BE2C (cell line): Measurements from ENCODE around the gene EFCAB11.

Experiments used
- DNase-seq: peaks from one replicate; pipeline ENCODE4 v3.0.0-alpha.2; 2020
- H3K27me3 ChIP-seq: fragments of 250-450 bp; sonication (Bioruptor Pico); 2 replicates; pipeline ENCODE4 v1.5.1; 2020; ENCODE audit warnings: mild to moderate bottlenecking
- H3K36me3 ChIP-seq: fragments of 250-450 bp; sonication (Bioruptor Pico); 2 replicates; pipeline ENCODE4 v1.5.1; 2020; ENCODE audit warnings: mild to moderate bottlenecking
- H3K4me1 ChIP-seq: fragments of 250-450 bp; sonication (Bioruptor Pico); 2 replicates; pipeline ENCODE4 v1.5.1; 2020
- H3K4me3 ChIP-seq: 2 replicates; pipeline ENCODE4 v1.5.1; 2011; ENCODE audit warnings: low read depth, low read length
- H3K9me3 ChIP-seq: fragments of 250-450 bp; sonication (Bioruptor Pico); 2 replicates; pipeline ENCODE4 v1.5.1; 2020
- CTCF ChIP-seq: IDR thresholded peaks from 2 replicates; pipeline ENCODE4 v1.5.1; 2012; ENCODE audit warnings: mild to moderate bottlenecking, low read depth, low read length

The EFCAB11 gene

GRCh38 chr14:89912667-89913211 is 41.8 kb downstream of the EFCAB11 start:
- TF ChIP-seq CTCF = no peak
- no peak for DNase-seq
- Histone ChIP-seq H3K4me1 (peaks cover 3% of the 10 kb centered on the region; the same call in 1 of the 2 replicates), H3K27me3 (no peaks in the 10 kb centered on the region), H3K36me3 (no peaks in the 10 kb centered on the region), H3K9me3 (no peaks in the 10 kb centered on the region), H3K4me3 (no peak overlapping the region)

GRCh38 chr14:89912221-89912620 is 42.3 kb downstream of the EFCAB11 start:
- no peak for DNase-seq
- Histone ChIP-seq H3K27me3 (no peaks in the 10 kb centered on the region), H3K4me1 (peaks cover 3% of the 10 kb centered on the region; the same call in 1 of the 2 replicates), H3K4me3 (no peak overlapping the region), H3K36me3 (no peaks in the 10 kb centered on the region), H3K9me3 (no peaks in the 10 kb centered on the region)
- TF ChIP-seq CTCF = no peak

- Histone ChIP-seq H3K9me3 (no peaks in the 10 kb centered on the region), H3K36me3 (no peaks in the 10 kb centered on the region), H3K27me3 (no peaks in the 10 kb centered on the region), H3K4me1 (peaks cover 3% of the 10 kb centered on the region; the same call in 1 of the 2 replicates), H3K4me3 (no peak overlapping the region)
- TF ChIP-seq CTCF = no peak
- no peak for DNase-seq
Measured at GRCh38 chr14:89911010-89911919, 43.3 kb downstream of the EFCAB11 start.

GRCh38 chr14:89910691-89911009 is 43.9 kb downstream of the EFCAB11 start:
- H3K36me3 ChIP-seq = no peaks in the 10 kb centered on the region
- H3K4me1 ChIP-seq = peaks cover 3% of the 10 kb centered on the region; the same call in 1 of the 2 replicates
- no peak overlapping the region for H3K4me3 ChIP-seq
- no peak for TF ChIP-seq CTCF
- no peaks in the 10 kb centered on the region for H3K9me3 ChIP-seq
- H3K27me3 ChIP-seq = no peaks in the 10 kb centered on the region
- DNase-seq = no peak

GRCh38 chr14:89909586-89909985 is 44.9 kb downstream of the EFCAB11 start:
- Histone ChIP-seq H3K4me1 (peaks cover 3% of the 10 kb centered on the region; the same call in 1 of the 2 replicates), H3K36me3 (no peaks in the 10 kb centered on the region), H3K27me3 (no peaks in the 10 kb centered on the region), H3K4me3 (no peak overlapping the region), H3K9me3 (no peaks in the 10 kb centered on the region)
- no peak for DNase-seq
- no peak for TF ChIP-seq CTCF

- Histone ChIP-seq H3K36me3 (no peaks in the 10 kb centered on the region), H3K4me3 (no peak overlapping the region)
- no peak for DNase-seq
Measured at GRCh38 chr14:89908712-89909450, 45.6 kb downstream of the EFCAB11 start.

More at GRCh38 chr14:89908712-89909450, 45.6 kb downstream of the EFCAB11 start:
- Histone ChIP-seq H3K9me3 (no peaks in the 10 kb centered on the region), H3K4me1 (peaks cover 3% of the 10 kb centered on the region; the same call in 1 of the 2 replicates), H3K27me3 (no peaks in the 10 kb centered on the region)
- TF ChIP-seq CTCF = no peak
